ENCODE data around the gene SETD2. TPM values are rescaled to one million over a fixed set of nuclear protein-coding genes. Genes with fewer than 3 reads are reported as not detected.

Gene SETD2
- total and polyA plus RNA-seq, 9 of the 15 experiments (the other 6 are each of a cell fraction or from before 2014, with no cell fraction given) = 8.2 to 44.0 (median 33.6) TPM

DNA sequence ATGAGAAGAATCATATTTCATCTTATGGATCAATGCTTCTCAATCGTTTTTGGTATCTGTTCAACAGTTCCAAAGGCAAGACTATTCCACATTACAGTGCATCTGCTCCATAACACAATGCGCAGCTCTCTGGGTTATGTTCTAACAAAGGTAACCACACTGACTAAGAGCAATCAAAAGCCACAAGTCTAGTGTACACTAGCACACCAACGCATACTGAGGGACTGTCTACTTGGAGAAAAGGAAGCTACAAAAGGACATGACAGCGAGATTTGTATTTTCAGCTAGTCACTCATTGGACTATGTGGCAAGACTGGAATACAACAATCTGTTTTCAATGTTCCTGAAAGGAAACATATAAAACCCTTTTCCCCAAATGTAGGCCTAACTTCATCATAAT, 35.8 kb downstream of the SETD2 start:
- CTCF ChIA-PET (ENCODE audit: low intra/inter-chr PET ratio) = no interaction called here
- peaks cover 37% of the 10 kb centered on the region for H3K36me3 ChIP-seq (ENCODE audit: control insufficient read depth, insufficient read depth, low read length)
- intact Hi-C loops (cut with micrococcal nuclease) = no loop called here
- H3K79me2 ChIP-seq (ENCODE audit: control insufficient read depth, insufficient read depth, low read length) = peaks cover 81% of the 10 kb centered on the region
- H3K9me1 ChIP-seq (ENCODE audit: control insufficient read depth, insufficient read depth, low read length) = no peaks in the 10 kb centered on the region
- peaks cover 9% of the 10 kb centered on the region; the same call in 1 of the 2 replicates for H3K9me3 ChIP-seq (replicated peaks; ENCODE audit: control insufficient read depth, insufficient read depth, low read depth, low read length)
- H3K4me1 ChIP-seq (replicated peaks in 1 of 2; ENCODE audit: control insufficient read depth in 2 of 2, insufficient read depth in 2 of 2, low read length in 2 of 2) = no peaks in the 10 kb centered on the region
- POLR2A ChIA-PET = interaction anchor here (1.0 to 1.4 kb wide), 3 partner anchors 10 to 12 kb away, joined by 3 to 5 read pairs (median 3); no protein-coding TSS in a partner anchor
- H2AFZ ChIP-seq (ENCODE audit: low read depth, low read length) = no peak overlapping the region
- peak; percentile 47 for ATAC-seq
- BruUV-seq (replicated peaks) = no TSS peak
- TF ChIP-seq PHF21A (IDR thresholded peaks at IDR 0.05; ENCODE audit: borderline replicate concordance, low read depth) (no peak), SAFB (IDR thresholded peaks at IDR 0.05; ENCODE audit: borderline replicate concordance, low read depth, low read length) (no peak), NFATC3 (IDR thresholded peaks at IDR 0.05) (no peak)
- TF ChIP-seq, protein P1, sequence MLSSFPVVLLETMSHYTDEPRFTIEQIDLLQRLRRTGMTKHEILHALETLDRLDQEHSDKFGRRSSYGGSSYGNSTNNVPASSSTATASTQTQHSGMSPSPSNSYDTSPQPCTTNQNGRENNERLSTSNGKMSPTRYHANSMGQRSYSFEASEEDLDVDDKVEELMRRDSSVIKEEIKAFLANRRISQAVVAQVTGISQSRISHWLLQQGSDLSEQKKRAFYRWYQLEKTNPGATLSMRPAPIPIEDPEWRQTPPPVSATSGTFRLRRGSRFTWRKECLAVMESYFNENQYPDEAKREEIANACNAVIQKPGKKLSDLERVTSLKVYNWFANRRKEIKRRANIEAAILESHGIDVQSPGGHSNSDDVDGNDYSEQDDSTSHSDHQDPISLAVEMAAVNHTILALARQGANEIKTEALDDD (IDR thresholded peaks at IDR 0.05) = no peak
- TF ChIP-seq, protein P2, sequence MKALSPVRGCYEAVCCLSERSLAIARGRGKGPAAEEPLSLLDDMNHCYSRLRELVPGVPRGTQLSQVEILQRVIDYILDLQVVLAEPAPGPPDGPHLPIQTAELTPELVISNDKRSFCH (CRISPR knock-in tag; IDR thresholded peaks at IDR 0.05) = no peak
- TF ChIP-seq, protein P2 (tag; IDR thresholded peaks at IDR 0.05) = no peak
- no peak overlapping the region for H3K4me3 ChIP-seq
- peak; percentile 60 for FAIRE-seq
- no peak for DNase-seq (ENCODE audit: extremely low read depth in 1 of 4, low spot score in 3 of 4)
- H3K27me3 ChIP-seq (ENCODE audit: control insufficient read depth in 2 of 2, insufficient read depth in 2 of 2, low read length in 2 of 2) = no peaks in the 10 kb centered on the region
- in situ Hi-C loops (cut with MboI) = no loop called here
- H3K9ac ChIP-seq (ENCODE audit: insufficient read depth in 1 of 2, low read depth in 2 of 2, low read length in 2 of 2) = no peak overlapping the region
- no peak overlapping the region for H3K4me2 ChIP-seq (ENCODE audit: insufficient read depth, low read length)
- no peaks in the 10 kb centered on the region for H4K20me1 ChIP-seq (replicated peaks; ENCODE audit: control insufficient read depth, insufficient read depth, low read length)
- no peak overlapping the region for H3K27ac ChIP-seq (ENCODE audit: extremely low read depth, low read depth, low read length)
- WGBS (ENCODE audit: insufficient coverage, low coverage, missing lambda C conversion rate) = 74% methylated on average over 4 of the region's 4 CpGs
